Upper lobe of left lung (tissue), 4 donors: ENCODE measurements around the gene NIF3L1.

Experiments
- EP300 ChIP-seq, 4 donors: sonication (generic); formaldehyde crosslinking; IDR thresholded peaks; one replicate each; pipeline ENCODE4 v1.5.1; 2017; ENCODE audit warnings: antibody characterized with exemption in 4 of 4, control low read depth in 2 of 4
- POLR2A ChIP-seq, 4 donors: fragments of 450-650 bp; IDR thresholded peaks; one replicate each; pipeline ENCODE4 v1.5.1; 2016 to 2017; ENCODE audit warnings: antibody characterized with exemption in 4 of 4, mild to moderate bottlenecking in 2 of 4
- POLR2AphosphoS5 ChIP-seq, 2 donors: sonication (generic); formaldehyde crosslinking; IDR thresholded peaks; one replicate each; pipeline ENCODE4 v1.5.1; 2017; ENCODE audit warnings: antibody characterized with exemption in 2 of 2
- TF ChIP-seq, protein P1 (sequence below), 6 experiments: fragments of 450-650 bp in 4 of 6; fragments of 200-600 bp in 2 of 6; sonication (generic) in 2 of 6; IDR thresholded peaks; one replicate each; pipeline ENCODE4 v1.5.1; 2016 to 2019; ENCODE audit warnings: antibody characterized with exemption in 6 of 6

DNA sequence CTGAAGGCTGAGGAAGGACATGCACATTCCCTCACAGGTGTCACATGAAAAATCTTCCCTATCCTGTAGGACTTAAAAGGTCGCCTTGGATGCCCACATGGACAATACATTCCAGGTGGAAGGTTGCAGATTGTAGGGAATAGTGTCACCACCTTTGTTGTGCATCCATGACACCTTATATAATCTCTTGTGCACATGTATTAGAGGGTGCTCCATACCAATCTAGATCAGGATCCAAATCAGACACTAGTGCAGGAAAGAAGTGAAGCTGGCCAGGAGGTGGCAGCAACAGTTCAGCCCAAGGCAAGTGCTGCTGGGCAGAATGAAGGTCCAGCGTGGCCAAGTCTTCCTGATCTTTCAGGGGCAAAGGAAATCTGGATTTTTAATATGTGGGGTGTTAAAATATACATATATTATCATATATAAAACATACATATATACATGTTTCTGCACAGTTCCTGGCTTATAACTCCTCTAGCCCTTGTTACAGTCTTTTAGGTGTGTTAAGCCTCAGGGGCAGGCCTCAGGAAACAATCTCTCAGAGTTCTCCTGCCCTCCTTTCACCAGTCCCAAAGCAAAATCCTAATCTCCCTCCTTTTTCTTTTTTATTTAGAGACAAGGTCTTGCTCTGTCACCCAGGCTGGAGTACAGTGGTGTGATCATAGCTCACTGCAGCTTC is 16.6 kb downstream of the NIF3L1 start:
- TF ChIP-seq, protein P1, sequence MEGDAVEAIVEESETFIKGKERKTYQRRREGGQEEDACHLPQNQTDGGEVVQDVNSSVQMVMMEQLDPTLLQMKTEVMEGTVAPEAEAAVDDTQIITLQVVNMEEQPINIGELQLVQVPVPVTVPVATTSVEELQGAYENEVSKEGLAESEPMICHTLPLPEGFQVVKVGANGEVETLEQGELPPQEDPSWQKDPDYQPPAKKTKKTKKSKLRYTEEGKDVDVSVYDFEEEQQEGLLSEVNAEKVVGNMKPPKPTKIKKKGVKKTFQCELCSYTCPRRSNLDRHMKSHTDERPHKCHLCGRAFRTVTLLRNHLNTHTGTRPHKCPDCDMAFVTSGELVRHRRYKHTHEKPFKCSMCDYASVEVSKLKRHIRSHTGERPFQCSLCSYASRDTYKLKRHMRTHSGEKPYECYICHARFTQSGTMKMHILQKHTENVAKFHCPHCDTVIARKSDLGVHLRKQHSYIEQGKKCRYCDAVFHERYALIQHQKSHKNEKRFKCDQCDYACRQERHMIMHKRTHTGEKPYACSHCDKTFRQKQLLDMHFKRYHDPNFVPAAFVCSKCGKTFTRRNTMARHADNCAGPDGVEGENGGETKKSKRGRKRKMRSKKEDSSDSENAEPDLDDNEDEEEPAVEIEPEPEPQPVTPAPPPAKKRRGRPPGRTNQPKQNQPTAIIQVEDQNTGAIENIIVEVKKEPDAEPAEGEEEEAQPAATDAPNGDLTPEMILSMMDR (IDR thresholded peaks at IDR 0.05), result peak in 4 of 6 experiments; percentile 51 to 62 (median 60)
- TF ChIP-seq POLR2AphosphoS5 (IDR thresholded peaks at IDR 0.05), result no peak
- no peak for TF ChIP-seq POLR2A (IDR thresholded peaks at IDR 0.05)
- TF ChIP-seq EP300 (IDR thresholded peaks at IDR 0.05), result no peak
